Limb (tissue), 2 donors: ENCODE results near the gene ZDHHC4.
"Not testable (repeated sequence)": the region's sequence is repeated elsewhere in the genome, so short reads cannot be mapped to it uniquely, and the experiment has no call there.

Experiments
- DNase-seq, 2 donors: peaks; one replicate each; pipeline ENCODE4 v3.0.0-alpha.2; 2016; ENCODE audit errors: extremely low spot score in 2 of 2

ZDHHC4 gene

GRCh38 chr7:6559896-6560295, 17.4 kb upstream of the ZDHHC4 start:
- DNase-seq = no peak

- DNase-seq = no peak
Observed at GRCh38 chr7:6562106-6562505, 15.1 kb upstream of the ZDHHC4 start.

DNA sequence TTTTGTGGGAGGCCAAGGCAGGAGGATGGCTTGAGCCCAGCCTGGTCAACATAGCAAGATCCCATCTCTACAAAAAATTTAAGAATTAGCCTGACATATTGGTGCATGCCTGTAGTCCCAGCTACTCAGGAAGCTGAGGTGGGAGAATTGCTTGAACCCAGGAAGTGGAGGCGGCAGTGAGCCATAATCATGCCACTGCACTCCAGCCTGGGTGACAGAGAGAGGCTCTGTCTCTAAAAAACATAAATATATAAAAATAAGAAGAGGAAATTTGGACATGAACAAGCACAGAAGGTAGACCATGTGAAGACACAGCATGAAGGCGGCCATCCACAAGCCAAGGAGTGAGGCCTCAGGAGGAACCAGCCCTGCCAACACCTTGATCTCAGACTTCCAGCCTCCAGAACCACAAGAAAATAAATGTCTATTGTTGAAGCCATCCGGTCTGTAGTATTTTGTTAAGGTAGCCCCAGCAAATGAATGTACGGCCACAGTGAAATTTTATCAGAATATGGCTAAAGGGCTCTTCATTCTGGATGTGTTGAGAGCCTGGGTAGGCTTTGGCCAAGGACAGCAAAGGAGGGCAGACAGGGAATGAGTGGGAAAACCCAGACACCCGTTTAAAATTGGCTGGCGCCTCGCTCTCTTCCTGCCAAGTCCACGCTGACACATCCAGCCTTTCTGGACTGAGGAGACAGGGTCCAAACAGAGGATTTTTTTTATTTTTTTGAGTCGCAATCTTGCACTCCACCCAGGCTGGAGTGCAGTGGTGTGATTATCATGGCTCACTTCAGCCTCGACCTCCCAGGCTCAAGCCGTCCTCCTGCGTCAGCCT, 13.1 kb upstream of the ZDHHC4 start:
- no peak for DNase-seq

DNA sequence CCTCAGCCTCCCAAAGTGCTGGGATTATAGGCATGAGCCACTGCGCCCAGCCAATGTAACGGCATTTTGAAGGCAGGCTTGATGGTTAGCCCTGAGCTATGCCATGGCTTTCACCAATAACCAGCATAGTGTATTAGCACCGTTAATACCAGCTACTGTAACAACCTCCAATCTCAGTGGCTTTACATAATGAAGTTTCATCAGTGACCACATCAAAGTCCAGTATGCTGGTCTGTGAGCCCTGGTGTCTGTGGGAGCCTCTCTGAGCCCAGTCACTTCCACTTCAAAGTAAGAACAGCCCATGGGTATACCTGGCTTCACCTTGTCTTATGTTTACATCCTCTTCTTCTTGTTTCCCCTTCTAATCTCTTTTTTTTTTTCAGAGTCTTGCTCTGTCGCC, 11.6 kb upstream of the ZDHHC4 start:
- no peak for DNase-seq

DNA sequence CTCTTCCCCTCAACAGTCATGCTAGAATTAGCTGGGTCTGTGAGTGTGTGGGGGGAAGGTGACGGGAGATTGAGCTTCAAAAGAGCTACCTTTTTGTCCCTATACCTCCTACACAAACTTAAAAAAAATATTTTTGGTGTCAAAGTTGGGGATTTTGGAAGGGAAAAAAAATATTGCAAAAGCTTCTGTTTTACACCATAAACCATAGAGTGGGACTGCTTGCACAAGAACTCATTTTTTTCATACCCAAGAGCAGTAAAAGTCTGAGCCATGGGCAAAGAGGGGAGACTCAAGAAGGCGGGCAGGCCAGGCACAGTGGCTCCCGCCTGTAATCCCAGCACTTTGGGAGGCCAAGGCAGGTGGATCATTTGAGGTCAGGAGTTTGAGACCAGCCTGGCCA, 9.4 kb upstream of the ZDHHC4 start:
- no peak for DNase-seq

DNA sequence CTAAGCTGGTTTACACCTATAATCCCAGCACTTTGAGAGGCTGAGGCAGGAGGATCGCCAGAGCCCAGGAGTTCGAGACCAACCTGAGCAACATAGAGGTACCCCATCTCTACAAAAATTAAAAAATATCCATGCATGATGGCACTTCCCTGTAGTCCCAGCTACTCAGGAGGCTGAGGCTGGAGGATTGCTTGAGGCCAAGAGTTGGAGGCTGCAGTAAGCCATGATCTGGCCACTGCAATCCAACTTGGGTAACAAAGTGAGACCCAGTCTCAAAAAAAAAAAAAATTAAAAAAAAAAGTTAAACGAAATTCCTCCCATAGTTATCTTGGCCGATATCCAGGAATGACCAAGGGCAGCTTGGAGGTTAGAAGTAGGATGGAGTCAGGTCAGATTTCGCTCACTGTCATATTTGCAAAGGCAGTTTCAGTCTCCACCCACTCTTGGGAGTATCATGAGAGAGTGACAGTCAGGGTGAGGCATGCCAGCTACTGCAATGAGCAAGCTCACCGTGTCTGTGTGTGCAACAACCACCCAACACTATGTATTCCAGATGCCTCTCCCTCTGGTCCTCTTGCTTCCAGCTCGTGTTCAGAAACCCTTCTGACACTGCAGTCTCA, 6.0 kb upstream of the ZDHHC4 start:
- DNase-seq = no peak

- no peak for DNase-seq
Observed at GRCh38 chr7:6575281-6576023, 1.8 kb upstream of the ZDHHC4 start.

GRCh38 chr7:6576024-6576866, 1.0 kb upstream of the ZDHHC4 start:
- no peak for DNase-seq

- not testable (repeated sequence) for DNase-seq
Observed at GRCh38 chr7:6576867-6577368, 336 bp upstream of the ZDHHC4 start.

- DNase-seq = no peak
Observed at GRCh38 chr7:6578114-6579084, 1.1 kb downstream of the ZDHHC4 start.

DNA sequence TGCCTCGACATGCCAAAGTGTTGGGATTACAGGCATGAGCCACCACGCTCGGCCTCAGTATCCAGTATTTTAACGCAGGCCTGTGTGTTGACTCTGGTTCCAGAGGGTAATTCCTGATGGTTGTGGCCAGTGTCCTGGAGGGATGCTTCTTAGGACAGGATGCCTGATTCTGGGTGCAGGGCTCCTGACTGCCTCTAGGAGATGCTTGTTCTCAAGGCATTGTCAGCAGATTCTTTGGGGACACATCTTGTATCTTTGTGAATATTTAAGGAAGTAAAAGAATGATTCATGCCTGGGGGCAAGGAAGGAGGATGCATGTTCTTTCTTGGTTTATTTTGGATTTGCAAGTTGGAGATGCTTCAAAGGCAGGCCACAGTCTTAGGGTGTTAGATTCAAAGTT, 2.2 kb downstream of the ZDHHC4 start:
- DNase-seq = no peak

- DNase-seq = not testable (repeated sequence)
Observed at GRCh38 chr7:6585746-6586432, 8.6 kb downstream of the ZDHHC4 start.

- no peak for DNase-seq
Observed at GRCh38 chr7:6588566-6588965, 11.3 kb downstream of the ZDHHC4 start.

GRCh38 chr7:6589151-6589828, 12.0 kb downstream of the ZDHHC4 start:
- DNase-seq = no peak

- peak; percentile 83 to 90 for DNase-seq
Observed at GRCh38 chr7:6589829-6590644, 12.8 kb downstream of the ZDHHC4 start, which contains the start of gene INTS15. INTS15 (plus strand) TSS chr7:6590021; CDS start chr7:6590284, 263 bp downstream.

- DNase-seq = no peak
Observed at GRCh38 chr7:6590645-6591110, 13.4 kb downstream of the ZDHHC4 start.

DNA sequence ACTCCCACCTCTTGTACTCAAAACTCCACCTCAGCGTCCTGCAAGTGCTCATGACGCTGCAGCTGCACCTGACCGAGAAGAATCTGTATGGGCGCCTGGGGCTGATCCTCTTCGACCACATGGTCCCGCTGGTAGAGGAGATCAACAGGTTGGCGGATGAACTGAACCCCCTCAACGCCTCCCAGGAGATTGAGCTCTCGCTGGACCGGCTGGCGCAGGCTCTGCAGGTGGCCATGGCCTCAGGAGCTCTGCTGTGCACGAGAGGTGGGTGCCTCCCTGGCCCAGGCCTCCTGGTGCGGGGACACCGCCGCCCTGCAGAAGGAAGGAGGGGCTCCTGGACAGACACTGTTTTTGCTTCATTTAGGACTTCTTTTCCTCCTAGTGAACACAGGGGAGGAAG, 22.8 kb downstream of the ZDHHC4 start:
- no peak for DNase-seq

DNA sequence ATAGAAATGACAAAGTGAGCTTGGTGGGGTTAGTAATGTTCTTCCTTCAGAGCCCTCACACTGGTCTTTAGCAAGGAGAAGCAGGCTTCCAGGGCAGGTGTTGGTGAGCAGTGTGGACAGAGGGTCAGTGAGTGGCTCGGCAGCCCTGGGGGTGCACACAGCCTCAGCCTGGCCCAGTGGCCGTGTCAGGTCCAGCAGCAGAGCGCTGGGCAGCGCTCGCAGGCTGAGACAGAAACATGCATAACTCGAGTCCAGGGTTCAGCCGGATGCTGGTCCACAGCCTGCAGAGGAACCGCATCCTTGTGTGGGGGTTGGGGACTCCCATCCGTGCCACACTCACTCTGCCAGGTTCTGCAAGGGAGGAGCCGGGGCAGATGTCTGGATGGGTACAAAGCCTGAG, 27.2 kb downstream of the ZDHHC4 start:
- DNase-seq = no peak
